ENCODE data around the gene ENO3. TPM values are rescaled to one million over a fixed set of nuclear protein-coding genes. Genes with fewer than 3 reads are reported as not detected.

ENO3 gene
- polyA plus RNA-seq, 1 of the 3 experiments (the other 2 are of a cell fraction): 29.2 TPM

- Histone ChIP-seq H3K27ac (ENCODE audit: low read depth in 2 of 2, low read length in 1 of 2) (no peak overlapping the region), H3K27me3 (ENCODE audit: insufficient read depth) (no peaks in the 10 kb centered on the region), H3K4me3 (ENCODE audit: low read depth in 2 of 2, low read length in 1 of 2) (no peak overlapping the region), H3K9me2 (no peaks in the 10 kb centered on the region), H2AFZ (ENCODE audit: low read depth) (no peak overlapping the region), H3K9ac (no peak overlapping the region), H3K36me3 (replicated peaks in 1 of 2; ENCODE audit: control insufficient read depth in 1 of 2, insufficient read depth in 2 of 2, low read length in 1 of 2) (no peaks in the 10 kb centered on the region), H3K4me2 (no peak overlapping the region), H3K79me2 (ENCODE audit: insufficient read depth) (no peaks in the 10 kb centered on the region), H4K20me1 (ENCODE audit: insufficient read depth) (no peaks in the 10 kb centered on the region), H3F3A (replicated peaks; ENCODE audit: insufficient read depth) (no peaks in the 10 kb centered on the region), H3K9me3 (no peaks in the 10 kb centered on the region), H3K4me1 (ENCODE audit: control insufficient read depth in 1 of 2, insufficient read depth in 2 of 2, low read depth in 1 of 2, low read length in 1 of 2) (no peaks in the 10 kb centered on the region; a peak in 1 of 4 replicates)
- CTCF ChIA-PET: interaction anchor here (0.8 to 2.8 kb wide), 6 partner anchors 10 to 188 kb away, joined by 3 to 12 read pairs (median 6); partner anchors contain the start of genes CAMTA2 and GLTPD2
- POLR2A ChIA-PET: interaction anchor here (0.7 to 1.2 kb wide), 2 partner anchors 11 to 136 kb away, joined by 3 read pairs; no protein-coding TSS in a partner anchor
- no peak for DNase-seq
- 56% methylated on average over 8 of the region's 8 CpGs for WGBS (ENCODE audit: low lambda C conversion rate)
- TF ChIP-seq NRF1 (IDR thresholded peaks at IDR 0.05; ENCODE audit: low read depth, low read length) (no peak), EZH2phosphoT487 (IDR thresholded peaks at IDR 0.05; ENCODE audit: borderline replicate concordance, low read depth) (no peak), GATA2 (CRISPR knock-in tag; IDR thresholded peaks at IDR 0.05) (0 out of 2 replicates have a peak, but pooled peaks have one; percentile 8), FOXJ3 (CRISPR knock-in tag; IDR thresholded peaks at IDR 0.05) (no peak), PBX3 (IDR thresholded peaks at IDR 0.05) (no peak), MAX (IDR thresholded peaks at IDR 0.05; ENCODE audit: low read depth) (no peak)
Observed at GRCh38 chr17:4919511-4920047, 31.3 kb upstream of the ENO3 start.

GRCh38 chr17:4920351-4921048 lies 30.4 kb upstream of the ENO3 start:
- H3K27me3 ChIP-seq (ENCODE audit: insufficient read depth): no peaks in the 10 kb centered on the region
- no peaks in the 10 kb centered on the region for H3K36me3 ChIP-seq (replicated peaks in 1 of 2; ENCODE audit: control insufficient read depth in 1 of 2, insufficient read depth in 2 of 2, low read length in 1 of 2)
- H3K79me2 ChIP-seq (ENCODE audit: insufficient read depth): no peaks in the 10 kb centered on the region
- no peak for DNase-seq
- CTCF ChIA-PET: interaction anchor here (0.8 to 2.8 kb wide), 6 partner anchors 9 to 131 kb away, joined by 3 to 12 read pairs (median 6); partner anchors contain the start of genes CAMTA2 and GLTPD2
- H3K9me2 ChIP-seq: no peaks in the 10 kb centered on the region
- H2AFZ ChIP-seq (ENCODE audit: low read depth): no peak overlapping the region
- H3K9ac ChIP-seq: no peak overlapping the region
- no peak overlapping the region for H3K27ac ChIP-seq (ENCODE audit: low read depth in 2 of 2, low read length in 1 of 2)
- H3K4me3 ChIP-seq (ENCODE audit: low read depth in 2 of 2, low read length in 1 of 2): no peak overlapping the region
- no peaks in the 10 kb centered on the region for H3K9me3 ChIP-seq
- POLR2A ChIA-PET: interaction anchor here (1.2 kb wide), 1 partner anchor 11 kb away, joined by 3 read pairs; no protein-coding TSS in a partner anchor
- H4K20me1 ChIP-seq (ENCODE audit: insufficient read depth): no peaks in the 10 kb centered on the region
- no peaks in the 10 kb centered on the region; a peak in 1 of 4 replicates for H3K4me1 ChIP-seq (ENCODE audit: control insufficient read depth in 1 of 2, insufficient read depth in 2 of 2, low read depth in 1 of 2, low read length in 1 of 2)
- no peaks in the 10 kb centered on the region for H3F3A ChIP-seq (replicated peaks; ENCODE audit: insufficient read depth)
- WGBS (ENCODE audit: low lambda C conversion rate): 89% methylated on average over 10 of the region's 10 CpGs
- no peak overlapping the region for H3K4me2 ChIP-seq
- TF ChIP-seq SIN3A (IDR thresholded peaks at IDR 0.05; ENCODE audit: borderline replicate concordance, low read depth, low read length) (no peak), PBX3 (IDR thresholded peaks at IDR 0.05) (no peak), CTCF (IDR thresholded peaks at IDR 0.05) (no peak), SMC3 (IDR thresholded peaks at IDR 0.05; ENCODE audit: low read depth, low read length) (no peak), CHD2 (IDR thresholded peaks at IDR 0.05; ENCODE audit: low read length, partially characterized antibody) (no peak), ZBTB33 (IDR thresholded peaks at IDR 0.05; ENCODE audit: borderline replicate concordance, low read depth) (no peak), POLR2AphosphoS5 (IDR thresholded peaks at IDR 0.05; ENCODE audit: low read depth, low read length) (no peak), EP300 (IDR thresholded peaks at IDR 0.05; ENCODE audit: borderline replicate concordance in 1 of 2, low read depth in 1 of 2, low read length in 1 of 2) (no peak), FOXJ3 (CRISPR knock-in tag; IDR thresholded peaks at IDR 0.05) (no peak), ELF1 (IDR thresholded peaks at IDR 0.05) (no peak), TCF12 (IDR thresholded peaks at IDR 0.05) (no peak), RCOR1 (IDR thresholded peaks at IDR 0.05; ENCODE audit: low read length) (no peak), EZH2phosphoT487 (IDR thresholded peaks at IDR 0.05; ENCODE audit: borderline replicate concordance, low read depth) (no peak)
